ENCODE results near the gene PHKG1.
"Not testable (repeated sequence)": the region's sequence is repeated elsewhere in the genome, so short reads cannot be mapped to it uniquely, and the experiment has no call there.

Gene PHKG1

GRCh38 chr7:56083150-56083785, 9.5 kb downstream of the PHKG1 start:
- no peak for DNase-seq (ENCODE audit: low read depth)

GRCh38 chr7:56081626-56082340, 11.0 kb downstream of the PHKG1 start:
- no peak for DNase-seq (ENCODE audit: low read depth)

GRCh38 chr7:56080726-56081435, 11.9 kb downstream of the PHKG1 start:
- DNase-seq (ENCODE audit: low read depth) = not testable (repeated sequence)

GRCh38 chr7:56079450-56080185, 13.1 kb downstream of the PHKG1 start:
- no peak for DNase-seq (ENCODE audit: low read depth)

- no peak for DNase-seq (ENCODE audit: low read depth)
Observed at GRCh38 chr7:56078196-56078595, 14.6 kb downstream of the PHKG1 start.

- DNase-seq (ENCODE audit: low read depth) = no peak
Observed at GRCh38 chr7:56077681-56078080, 15.1 kb downstream of the PHKG1 start.

- DNase-seq (ENCODE audit: low read depth) = peak; percentile 55
Observed at GRCh38 chr7:56074371-56074791, 18.4 kb downstream of the PHKG1 start.

- DNase-seq (ENCODE audit: low read depth) = not testable (repeated sequence)
Observed at GRCh38 chr7:56066376-56066775, 26.4 kb downstream of the PHKG1 start.

- peak; percentile 88 for DNase-seq (ENCODE audit: low read depth)
Observed at GRCh38 chr7:56063882-56064625, 28.7 kb downstream of the PHKG1 start, which contains the start of gene SUMF2. Gene SUMF2, plus strand, starts transcription at chr7:56064286. Its CDS starts 26 bp downstream, at chr7:56064312.

GRCh38 chr7:56063500-56063881, 29.3 kb downstream of the PHKG1 start:
- no peak for DNase-seq (ENCODE audit: low read depth)

- no peak for DNase-seq (ENCODE audit: low read depth)
Observed at GRCh38 chr7:56062382-56062781, 30.4 kb downstream of the PHKG1 start.

GRCh38 chr7:56053993-56054392, 38.8 kb downstream of the PHKG1 start:
- no peak for DNase-seq (ENCODE audit: low read depth)

GRCh38 chr7:56053379-56053778, 39.4 kb downstream of the PHKG1 start:
- no peak for DNase-seq (ENCODE audit: low read depth)

- peak; percentile 94 for DNase-seq (ENCODE audit: low read depth)
Observed at GRCh38 chr7:56051339-56052191, 41.2 kb downstream of the PHKG1 start, which contains the start of the genes CCT6A and PSPH. Gene CCT6A, plus strand, starts transcription at chr7:56051765. Its CDS starts 84 bp downstream, at chr7:56051849. Gene PSPH, minus strand, starts transcription at chr7:56051444. Its CDS starts 30,232 bp downstream, at chr7:56021212.

- no peak for DNase-seq (ENCODE audit: low read depth)
Observed at GRCh38 chr7:56051053-56051338, 41.8 kb downstream of the PHKG1 start.

- not testable (repeated sequence) for DNase-seq (ENCODE audit: low read depth)
Observed at GRCh38 chr7:56048763-56049162, 44.0 kb downstream of the PHKG1 start.

- DNase-seq (ENCODE audit: low read depth) = no peak
Observed at GRCh38 chr7:56048245-56048644, 44.5 kb downstream of the PHKG1 start.

GRCh38 chr7:56047446-56048116, 45.2 kb downstream of the PHKG1 start:
- not testable (repeated sequence) for DNase-seq (ENCODE audit: low read depth)

GRCh38 chr7:56046721-56047445, 45.9 kb downstream of the PHKG1 start:
- no peak for DNase-seq (ENCODE audit: low read depth)

Measured in activated T-cell treated with anti-CD3 and anti-CD28 coated beads for 24 hours (primary cell).